ENCODE data around the gene LCAT.

LCAT gene

DNA sequence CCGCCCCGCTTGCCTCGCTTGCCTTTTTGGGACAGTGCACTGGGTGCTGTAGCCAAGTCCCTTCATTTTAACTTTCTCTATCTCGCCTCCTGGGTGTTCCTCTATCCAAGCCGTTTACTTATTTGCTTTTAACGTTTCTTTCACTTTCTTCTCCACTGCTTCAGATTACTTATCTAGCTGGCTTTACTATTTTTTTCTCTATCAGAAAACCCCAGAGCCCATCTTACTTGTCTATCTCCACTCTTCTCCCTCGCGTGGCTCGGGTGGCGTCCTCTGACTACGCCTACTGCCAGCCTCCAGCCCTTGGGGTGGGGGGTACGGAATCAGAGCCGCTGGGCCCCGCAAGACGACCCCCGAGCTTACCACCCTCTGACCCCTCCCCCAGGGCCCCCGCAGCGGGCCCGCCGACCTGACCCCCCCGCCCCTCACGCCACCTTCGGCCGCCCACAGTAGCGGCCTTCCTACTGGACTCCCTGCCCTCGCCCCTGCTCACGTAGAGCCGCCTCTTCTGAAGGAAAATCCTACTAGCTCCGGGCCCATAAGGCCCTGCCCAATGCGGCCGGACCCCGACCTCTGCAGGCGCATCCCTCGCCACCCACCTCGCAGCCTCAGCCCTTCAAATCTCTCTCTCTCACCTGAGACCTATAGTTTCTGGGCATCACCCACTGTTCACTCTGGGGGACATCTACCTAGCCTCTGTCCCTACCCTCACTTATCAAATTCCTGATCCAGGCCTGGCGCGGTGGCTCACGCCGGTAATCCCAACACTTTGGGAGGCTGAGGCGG lies 25.5 kb upstream of the LCAT start:
- no peak for DNase-seq (ENCODE audit: low read depth in 4 of 4, low spot score in 1 of 4)

DNA sequence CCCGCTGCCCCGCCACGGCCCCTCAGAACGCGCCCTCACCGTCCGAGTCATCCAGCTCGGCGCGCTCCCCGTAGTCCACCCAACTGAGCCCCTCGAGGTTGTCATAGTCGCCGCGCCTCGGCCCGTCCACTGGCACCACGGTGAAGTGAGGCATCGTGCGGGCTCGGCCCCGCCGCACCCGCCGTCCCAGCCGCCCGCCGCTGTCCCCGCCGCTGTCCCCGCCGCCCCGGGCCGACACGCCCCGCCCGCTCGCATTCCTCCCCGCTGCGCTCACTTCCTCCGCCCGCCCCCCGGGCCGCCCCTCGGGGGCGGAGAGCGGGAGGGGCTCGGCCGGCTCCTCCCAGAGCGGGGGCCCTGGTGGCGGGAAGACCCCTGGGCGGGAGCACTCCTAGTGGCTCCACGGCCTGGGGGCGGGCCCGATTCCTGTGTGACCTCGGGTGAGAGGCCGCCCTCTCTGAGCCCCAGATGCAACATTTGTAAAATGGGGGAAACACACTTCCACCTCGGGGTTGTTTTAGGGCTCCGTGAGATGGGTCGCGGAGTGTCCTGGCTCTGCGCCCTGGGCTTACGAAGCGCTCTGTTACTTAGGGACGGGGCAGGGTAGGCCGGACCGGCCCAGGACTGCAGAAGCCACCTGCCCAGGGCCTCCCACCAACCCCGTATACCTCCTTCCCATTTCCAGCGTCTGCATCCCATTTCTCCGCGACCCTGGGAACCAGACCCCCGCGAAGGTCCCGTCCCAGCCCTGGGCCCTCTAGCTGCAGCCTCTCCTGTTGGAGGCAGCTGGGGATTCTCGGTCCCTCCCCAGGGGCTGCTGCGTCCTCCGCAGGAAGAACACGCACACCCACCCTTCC lies 24.7 kb upstream of the LCAT start, which contains the start of gene SLC12A4:
SLC12A4 (minus strand) TSS at position 238 of the 854 bp plus-strand sequence; CDS start at position 154, 84 bp downstream.
- peak; percentile 64 to 91 (median 74) for DNase-seq (ENCODE audit: low read depth in 4 of 4, low spot score in 1 of 4)

DNA sequence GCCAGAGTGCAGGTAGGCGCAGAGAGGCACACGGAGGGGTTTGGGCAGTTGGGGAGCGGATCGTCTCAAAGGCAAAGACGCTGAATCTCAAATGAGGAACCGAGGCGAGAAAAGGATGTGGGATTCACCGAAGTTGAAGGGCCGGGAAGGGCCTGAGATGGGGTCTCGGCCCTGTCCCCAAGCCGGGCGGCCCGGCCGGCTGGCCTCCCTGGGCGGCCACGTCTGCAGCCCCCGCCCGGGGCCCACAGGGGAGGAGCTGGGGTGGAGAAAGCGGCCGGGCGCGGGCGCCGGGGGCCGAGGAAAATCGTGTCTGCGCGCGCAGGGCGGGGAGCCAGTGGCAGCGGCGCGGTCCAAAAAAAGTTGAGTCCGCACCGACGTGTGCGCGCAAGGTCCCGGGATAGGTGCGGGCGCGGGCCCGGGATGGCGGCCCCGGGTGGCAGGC lies 24.1 kb upstream of the LCAT start:
- DNase-seq (ENCODE audit: low read depth in 4 of 4, low spot score in 1 of 4) = peak in 1 of 4 experiments; percentile 26

DNA sequence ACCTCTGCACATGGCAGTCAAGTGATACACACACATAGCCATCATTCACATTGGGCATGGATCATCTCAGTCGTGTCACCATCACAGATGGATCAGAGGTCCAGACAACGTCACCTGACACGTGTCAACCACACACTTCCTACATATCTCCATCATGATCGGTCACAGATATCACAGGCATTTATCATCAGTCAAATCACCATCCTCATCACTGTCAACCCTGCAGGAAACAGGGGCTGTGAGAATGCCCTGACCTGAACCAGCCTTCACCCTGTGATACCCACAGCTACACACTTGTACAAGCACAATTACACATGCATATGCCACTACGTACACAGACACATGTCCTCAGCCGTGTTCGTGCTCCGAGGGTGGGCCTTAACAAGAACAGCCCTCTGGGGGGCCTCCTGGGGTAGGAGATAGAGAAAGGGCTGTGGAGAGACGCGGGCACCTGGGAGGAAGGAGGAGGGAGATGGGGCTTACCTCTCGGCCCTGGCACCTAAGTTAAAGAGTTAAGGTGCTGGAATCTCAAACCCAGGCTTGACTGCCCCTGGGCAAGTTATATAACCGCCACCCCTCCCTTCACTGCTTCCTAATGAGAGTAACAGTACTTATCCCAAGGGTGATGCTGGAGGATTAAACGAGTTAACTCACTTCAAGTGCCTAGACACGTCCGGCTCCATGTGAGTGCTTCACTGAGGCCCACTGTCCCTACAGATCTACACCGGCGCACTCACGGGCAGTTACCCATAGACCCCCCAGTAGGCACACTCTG lies 23.4 kb upstream of the LCAT start:
- no peak for DNase-seq (ENCODE audit: low read depth in 4 of 4, low spot score in 1 of 4)

DNA sequence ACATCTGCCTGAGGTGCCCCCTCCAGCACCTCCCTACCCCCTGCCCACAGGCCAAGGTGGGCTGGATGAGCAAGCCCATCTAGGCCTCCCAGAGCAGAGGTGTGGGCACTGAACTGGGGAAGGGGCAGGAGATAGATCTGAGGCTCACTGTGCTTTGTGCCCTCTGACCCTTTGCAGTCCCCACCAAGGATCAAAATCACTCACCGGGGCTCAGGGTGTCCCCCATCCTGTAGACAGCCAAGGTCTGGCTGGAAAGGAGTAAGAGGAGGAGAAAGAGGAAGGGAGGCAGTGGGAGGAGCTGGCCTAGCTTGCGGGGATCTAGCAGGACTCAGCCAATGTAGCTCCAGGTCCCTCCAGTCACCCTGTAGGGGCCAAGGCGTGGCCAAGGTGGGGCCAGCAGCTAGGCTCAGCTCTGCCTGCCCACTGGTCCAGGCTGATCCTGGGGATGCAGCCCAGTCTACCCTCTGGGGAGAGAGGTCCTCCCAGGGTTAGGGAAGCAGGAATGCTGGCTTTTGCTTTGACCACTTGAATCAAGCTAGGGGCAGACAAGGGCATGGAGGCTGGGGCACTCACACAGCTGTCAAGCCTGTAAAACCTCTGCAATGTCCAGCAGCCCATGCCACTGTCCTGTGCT lies 22.7 kb upstream of the LCAT start:
- DNase-seq (ENCODE audit: low read depth in 4 of 4, low spot score in 1 of 4) = no peak

DNA sequence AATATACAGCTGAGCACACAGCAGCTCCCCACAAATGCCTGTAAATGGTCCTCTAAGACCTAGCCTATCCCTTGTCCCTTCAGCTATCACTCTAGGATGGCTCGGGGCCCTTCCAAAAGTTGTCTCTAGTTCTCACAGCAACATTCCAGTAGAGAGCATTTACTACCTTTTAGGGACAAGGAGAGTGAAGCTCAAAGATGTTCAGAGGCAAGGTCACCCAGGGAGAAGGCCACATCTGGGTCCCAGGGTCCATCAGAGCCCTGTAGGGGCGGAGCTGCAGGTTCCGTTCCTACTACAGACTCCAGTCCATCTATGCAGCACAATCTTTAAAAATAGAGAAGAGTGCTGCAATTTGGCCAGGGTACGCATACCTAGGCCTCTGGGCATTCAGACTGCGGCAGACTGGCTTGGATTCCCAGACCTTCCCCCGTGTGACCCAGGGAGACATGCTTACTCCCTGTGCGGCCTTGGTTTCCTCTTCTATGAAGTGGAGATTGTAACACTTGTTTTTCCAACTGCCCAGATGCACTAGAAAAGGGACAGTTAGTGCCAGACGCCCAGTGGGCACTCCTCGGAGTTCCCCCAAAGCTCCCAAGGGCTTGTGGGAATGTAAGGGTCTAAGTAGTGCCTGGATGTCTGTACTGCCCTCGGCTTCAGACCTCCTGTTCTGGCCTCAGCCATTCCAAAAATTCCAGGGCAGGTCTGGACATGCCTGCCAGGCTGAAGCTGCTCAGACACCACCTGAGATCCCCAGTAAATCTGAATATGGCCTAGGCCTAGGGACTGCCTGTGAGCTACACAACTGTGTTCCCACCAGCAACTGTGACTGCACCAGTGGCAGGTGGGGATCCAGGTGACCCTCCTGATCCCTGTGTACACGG lies 22.0 kb upstream of the LCAT start:
- DNase-seq (ENCODE audit: low read depth in 4 of 4, low spot score in 1 of 4) = no peak

DNA sequence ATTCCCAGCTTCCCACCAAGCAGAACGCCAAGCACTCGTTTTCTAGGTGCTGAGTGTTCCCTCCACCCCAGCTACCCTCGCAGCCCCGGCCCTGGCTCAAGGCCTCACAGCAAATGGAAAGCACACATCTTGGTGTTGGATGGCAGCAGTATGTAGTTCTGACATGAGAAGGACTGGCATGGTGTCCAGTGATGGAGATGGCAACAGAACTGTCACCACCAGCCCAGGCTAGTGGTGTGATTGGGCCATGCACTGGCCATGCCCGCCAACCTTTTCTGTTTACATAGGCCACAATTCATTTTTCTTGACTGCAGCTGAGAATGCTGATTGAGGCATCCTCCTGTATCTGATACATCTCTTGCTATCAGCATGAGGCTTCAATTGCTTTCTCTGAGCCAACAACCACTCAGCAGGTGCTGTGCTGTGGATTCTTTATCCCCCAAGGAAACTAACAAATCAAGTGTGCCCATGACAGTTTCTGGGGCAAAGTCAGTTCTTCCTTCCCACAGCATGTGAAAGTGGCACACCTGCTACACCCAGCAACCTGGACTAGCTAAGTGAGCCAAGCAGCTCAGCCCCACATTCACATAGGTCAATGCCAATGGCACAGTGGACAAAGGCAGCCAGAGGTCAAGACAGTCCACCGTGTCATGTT lies 20.7 kb upstream of the LCAT start:
- DNase-seq (ENCODE audit: low read depth in 4 of 4, low spot score in 1 of 4) = no peak

DNA sequence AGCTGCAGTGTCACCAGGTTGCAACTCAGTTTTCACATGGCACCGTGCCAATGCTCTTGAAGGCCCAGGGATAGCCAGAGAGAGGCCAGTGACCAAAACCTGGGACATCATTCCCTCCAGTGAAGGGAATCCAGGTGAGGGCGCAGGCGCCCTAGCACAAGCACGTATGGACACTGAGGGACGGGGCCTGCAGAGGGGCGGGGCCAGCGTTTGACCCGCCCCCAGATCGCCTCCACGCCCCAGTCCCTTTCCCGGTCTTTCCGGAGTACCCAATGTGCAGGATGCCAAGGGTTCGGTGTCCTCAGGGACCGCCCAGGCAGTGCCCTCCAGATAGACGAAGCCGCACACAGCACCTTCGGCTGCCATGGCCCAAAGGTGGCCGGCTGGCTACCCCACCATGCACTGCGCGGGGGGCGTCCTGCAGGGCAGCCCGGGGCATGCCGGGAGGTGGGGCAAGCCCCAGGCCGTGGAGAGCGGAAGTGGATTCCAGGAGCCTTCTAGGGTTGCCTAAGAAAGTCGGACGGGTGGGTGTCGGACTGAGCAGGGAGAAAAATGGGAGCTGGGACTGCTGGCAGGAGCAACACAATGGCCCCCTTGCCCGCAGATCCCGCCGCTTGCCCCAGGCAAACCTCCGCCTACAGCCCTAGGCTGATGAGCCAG lies 19.9 kb upstream of the LCAT start:
- no peak for DNase-seq (ENCODE audit: low read depth in 4 of 4, low spot score in 1 of 4)

DNA sequence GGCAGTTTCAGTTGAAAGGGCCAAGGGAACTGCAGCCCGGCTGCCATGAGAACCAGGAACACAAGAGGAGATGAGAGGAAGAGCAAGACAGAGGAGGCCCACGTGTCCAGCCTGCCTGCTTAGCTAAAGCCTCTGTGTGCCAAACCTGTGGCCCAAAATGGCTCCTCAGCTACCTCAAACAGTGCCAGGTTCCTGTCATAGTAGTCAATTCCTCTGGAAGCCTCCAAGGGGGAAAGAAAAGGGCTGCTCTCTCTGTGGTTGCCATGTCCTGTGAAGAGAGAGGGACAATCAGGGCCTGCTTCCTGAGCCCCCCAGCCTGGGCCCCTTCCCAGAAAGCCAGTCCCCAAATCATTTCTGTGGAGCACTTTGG lies 19.4 kb upstream of the LCAT start:
- DNase-seq (ENCODE audit: low read depth in 4 of 4, low spot score in 1 of 4) = no peak

DNA sequence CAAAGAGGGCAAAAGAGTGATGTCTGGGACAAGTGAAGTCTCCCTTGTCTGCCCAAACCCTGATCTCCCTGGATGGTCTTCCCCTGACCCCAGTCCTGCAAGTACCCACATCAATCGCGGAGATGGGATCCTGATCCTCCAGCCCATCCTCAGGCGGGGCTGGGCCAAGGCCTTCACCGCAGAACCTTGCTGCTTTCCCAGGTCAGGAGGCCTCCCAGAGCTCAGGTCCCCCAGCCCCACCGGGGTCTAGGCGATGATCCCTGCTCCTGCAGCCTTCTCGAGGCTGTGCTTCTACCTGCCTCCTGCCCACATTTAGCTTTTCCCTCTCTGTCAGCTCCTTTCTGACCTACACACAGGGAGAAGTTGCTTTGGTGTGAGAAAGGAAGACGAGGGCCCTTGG lies 18.2 kb upstream of the LCAT start:
- DNase-seq (ENCODE audit: low read depth in 4 of 4, low spot score in 1 of 4) = no peak

DNA sequence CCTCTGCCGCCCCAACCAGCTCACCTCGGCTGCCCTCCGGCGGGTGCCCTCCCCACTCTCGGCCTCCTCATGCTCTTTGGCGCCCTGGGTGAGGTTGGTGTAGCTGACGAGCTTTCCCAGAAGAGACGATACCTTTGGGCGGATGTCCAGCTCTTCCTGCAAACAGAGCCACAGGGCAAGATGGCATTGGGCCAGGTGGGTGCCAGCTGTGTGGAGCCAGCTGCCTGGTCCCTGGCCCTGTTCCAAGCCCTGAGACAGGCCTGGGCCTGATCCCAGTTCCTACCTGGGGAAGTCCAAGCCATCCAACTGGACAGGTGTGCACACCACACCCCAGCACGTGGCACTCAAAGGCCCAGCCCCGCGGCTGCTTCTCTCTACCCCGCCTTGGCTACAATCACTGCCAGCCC lies 17.6 kb upstream of the LCAT start:
- DNase-seq (ENCODE audit: low read depth in 4 of 4, low spot score in 1 of 4) = no peak

DNA sequence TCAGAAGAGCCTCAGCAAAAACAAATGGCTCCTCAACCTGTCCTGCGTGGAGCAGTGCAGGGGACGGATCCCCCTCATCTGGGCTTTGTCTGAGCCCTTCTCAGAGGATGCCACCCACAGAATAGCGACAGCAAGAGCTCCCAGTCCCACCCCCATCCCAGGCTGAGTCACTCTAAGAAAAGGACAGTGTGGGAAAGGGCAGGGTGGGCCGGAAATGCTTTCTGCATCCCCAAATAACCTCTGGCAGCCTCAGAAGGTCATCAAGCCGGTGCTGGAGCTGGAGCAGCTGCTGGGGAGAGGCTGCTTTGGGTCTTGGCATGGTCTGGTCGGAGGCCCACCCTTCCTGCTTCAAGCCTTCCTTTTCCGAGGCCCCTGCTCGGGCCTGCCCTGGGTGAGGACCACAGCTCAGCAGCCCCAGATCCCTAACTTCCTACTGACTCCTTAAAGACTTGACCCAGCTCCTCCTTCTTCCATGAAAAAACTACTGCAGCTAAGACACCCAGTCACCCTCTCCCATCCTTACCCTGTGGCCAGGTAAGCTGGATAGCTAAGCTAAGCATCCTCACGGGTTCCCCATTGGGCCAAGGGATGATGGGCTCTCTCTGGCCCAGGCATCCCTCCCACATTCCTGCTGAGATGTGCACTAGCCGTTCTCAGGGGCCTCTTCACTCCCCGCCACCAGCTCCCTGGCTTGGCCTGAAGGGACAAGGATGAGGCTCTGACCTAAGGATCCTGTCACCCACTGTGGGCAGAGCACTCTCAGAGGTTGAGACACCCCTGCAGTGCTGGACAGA lies 15.8 kb upstream of the LCAT start:
- no peak for DNase-seq (ENCODE audit: low read depth in 4 of 4, low spot score in 1 of 4)

DNA sequence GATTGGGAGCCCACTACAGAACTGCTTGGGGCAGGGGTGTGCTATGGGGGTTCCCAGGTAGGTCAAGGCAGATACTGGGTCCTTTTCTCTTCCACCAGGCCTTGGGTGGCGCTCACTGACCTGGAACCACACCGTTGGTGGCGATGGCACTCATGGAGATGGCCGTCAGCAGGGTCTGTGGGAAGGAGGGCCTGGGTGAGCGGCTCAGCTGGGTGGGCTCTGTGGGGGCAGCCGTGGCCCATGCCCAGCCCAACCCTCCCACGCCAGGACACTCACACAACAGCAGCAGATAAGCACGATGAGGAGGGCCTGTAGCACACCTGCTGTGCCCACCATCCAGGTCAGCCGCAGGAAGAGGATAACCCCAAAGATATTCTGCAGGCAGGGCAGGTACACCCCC lies 13.7 kb upstream of the LCAT start:
- DNase-seq (ENCODE audit: low read depth in 4 of 4, low spot score in 1 of 4) = no peak

DNA sequence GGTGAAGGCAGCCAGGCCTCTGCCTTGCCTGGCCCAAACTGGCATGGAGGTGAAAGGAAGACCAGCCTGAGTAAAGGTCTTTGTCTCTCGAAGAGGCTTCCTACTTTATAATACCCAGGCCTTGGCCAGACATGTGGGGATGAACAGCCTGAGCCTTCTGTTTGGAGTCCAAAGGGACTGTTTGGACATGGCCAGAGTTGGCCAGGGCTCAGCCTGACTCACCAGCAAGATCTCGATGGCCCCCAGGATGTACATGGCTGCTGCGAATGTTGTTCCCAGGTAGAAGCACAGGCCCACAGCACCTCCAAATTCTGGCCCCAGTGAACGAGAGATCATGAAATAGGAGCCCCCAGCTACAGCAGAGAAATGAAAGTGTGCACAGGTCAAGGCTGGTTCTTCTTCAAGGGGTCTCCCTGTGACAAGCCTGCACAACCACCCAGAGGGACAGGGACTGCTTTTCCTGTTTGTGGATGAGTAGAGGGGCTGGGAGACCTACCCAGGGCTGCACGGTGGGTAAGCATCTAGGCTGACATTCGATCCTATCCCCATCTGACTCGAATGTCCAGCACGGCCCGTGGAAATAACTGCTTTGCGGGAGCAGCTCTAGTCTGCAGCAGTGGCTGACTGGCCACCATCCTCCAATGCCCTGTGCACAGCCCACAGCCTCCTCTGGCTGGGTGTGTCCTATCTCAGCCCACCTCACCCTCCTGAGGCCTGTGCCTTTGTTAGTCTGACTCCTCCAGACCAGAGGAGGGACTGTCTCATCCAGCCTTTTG lies 10.7 kb upstream of the LCAT start:
- no peak for DNase-seq (ENCODE audit: low read depth in 4 of 4, low spot score in 1 of 4)

DNA sequence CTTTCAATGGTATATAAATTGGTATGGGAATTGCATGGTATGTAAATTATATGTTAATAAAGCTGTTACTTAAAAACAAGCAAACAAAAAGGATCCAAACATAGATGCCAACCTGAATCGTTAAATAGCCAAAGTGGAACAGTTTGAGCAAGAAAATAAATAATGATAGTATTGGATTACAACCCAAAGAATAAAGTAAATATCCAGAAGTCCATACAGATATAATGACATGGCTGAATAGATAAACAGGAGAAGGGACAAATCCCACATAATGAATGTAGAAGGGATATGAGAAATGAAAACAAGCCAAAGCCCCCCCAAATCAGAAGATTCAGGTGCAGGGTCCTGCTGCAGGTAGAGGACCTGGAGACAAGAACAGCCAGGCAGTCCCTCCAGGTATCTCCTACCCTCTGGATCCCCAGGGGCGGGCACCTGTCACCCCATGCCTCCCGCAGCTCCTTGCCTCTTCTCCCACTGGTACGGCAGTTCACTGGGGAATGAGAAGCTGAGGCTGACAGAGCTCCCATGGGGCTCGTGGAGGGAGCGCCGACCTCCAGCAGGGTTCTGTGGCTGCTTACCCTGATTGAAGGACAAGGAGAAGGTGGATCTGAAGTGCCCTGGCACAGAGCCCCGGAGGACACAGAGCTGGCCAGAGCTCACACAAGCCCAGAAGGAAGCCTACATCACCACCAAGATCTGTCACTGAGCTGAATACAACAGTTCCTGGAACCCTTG lies 9.9 kb upstream of the LCAT start:
- DNase-seq (ENCODE audit: low read depth in 4 of 4, low spot score in 1 of 4) = no peak

DNA sequence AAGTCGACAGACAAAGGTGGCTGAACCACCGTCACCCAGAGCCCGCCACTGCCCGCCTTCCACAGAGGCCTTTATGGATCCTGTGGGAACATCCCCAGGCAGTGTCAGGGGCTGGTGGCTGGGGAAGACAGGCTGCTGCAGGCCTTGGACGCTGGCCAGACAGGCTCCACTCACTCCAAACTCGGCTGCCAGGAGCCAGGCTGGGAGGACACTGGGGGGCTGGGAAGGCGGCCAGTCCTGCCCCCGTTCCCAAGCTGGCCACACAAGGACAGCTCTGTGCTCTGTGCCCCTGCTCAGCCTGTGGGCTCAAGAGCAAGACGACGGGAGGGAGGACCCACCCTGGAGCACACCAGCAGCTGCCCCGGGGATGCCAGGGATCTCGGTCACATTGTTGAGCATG lies 7.6 kb upstream of the LCAT start:
- no peak for DNase-seq (ENCODE audit: low read depth in 4 of 4, low spot score in 1 of 4)

DNA sequence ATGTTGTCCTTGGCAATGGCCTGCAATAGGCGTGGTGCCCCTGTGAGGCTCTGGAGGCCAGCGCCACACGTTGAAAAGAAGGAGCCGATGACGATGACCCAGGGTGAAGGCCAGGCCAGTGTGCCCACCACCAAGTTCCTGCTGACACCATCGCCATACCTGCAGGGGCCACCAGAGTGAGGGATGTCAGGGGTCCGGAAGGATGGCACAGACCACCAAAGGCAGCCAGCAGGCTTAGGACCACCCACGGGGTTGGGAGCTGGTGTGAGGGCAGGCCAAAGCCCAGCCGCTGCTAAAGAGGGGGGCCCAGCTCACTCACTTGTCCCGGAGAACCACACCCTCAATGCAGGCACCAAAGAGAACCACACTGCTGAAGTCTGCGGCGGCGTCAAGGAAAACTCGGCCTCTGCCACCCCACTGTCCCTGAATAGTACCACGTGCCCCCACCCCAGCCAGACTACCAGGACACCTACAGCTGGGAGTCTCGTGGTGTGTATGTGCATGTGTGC lies 6.5 kb upstream of the LCAT start:
- no peak for DNase-seq (ENCODE audit: low read depth in 4 of 4, low spot score in 1 of 4)

All from stimulated activated CD4-positive, alpha-beta T cell treated with anti-CD3 and anti-CD28 coated beads, Interleukin-1b, Interleukin-23, amount 100 ng/mL, for 24 hours (primary cell).